Right lobe of liver (tissue), 6 donors: ENCODE results near the gene NFATC3. TPM values are rescaled to one million over a fixed set of nuclear protein-coding genes. Genes with fewer than 3 reads are reported as not detected.

Experiments
- ATAC-seq, 4 donors: fragments of 200-7000 bp; cut with Tn5 transposase; one replicate each; pipeline ENCODE4 v1.9.1; 2020; ENCODE audit warnings: mild to moderate bottlenecking in 4 of 4, moderate library complexity in 4 of 4
- DNase-seq, 3 donors: peaks; one replicate each; pipeline ENCODE4 v3.0.0-alpha.2; 2020
- H3K27ac ChIP-seq, 3 donors: fragments of 200-600 bp; one replicate each; pipeline ENCODE4 v1.8.0; 2022
- H3K27me3 ChIP-seq, 2 donors: fragments of 200-600 bp; one replicate each; pipeline ENCODE4 v1.8.0; 2022
- H3K36me3 ChIP-seq, 4 donors: fragments of 200-600 bp; sonication (generic) in 1 of 4; one replicate each; pipeline versions ENCODE4 v1.5.1 to v1.8.0; 2017 to 2022; ENCODE audit warnings: control low read depth in 1 of 4
- H3K4me1 ChIP-seq, 4 donors: fragments of 200-600 bp; sonication (generic) in 1 of 4; one replicate each; pipeline versions ENCODE4 v1.5.1 to v1.8.0; 2017 to 2022; ENCODE audit warnings: control low read depth in 1 of 4
- H3K4me3 ChIP-seq, 3 donors: fragments of 200-600 bp; one replicate each; pipeline ENCODE4 v1.8.0; 2022
- H3K9me3 ChIP-seq, 4 donors: fragments of 200-600 bp; sonication (generic) in 1 of 4; one replicate each; pipeline versions ENCODE4 v1.5.1 to v1.8.0; 2017 to 2022; ENCODE audit warnings: control low read depth in 1 of 4
- CTCF ChIP-seq, 4 donors: fragments of 200-600 bp in 3 of 4; fragments of 450-650 bp in 1 of 4; IDR thresholded peaks; one replicate each; pipeline versions ENCODE4 v1.5.1 to v1.8.0; 2016 to 2022; ENCODE audit warnings: antibody characterized with exemption in 4 of 4, mild to moderate bottlenecking in 2 of 4
- POLR2A ChIP-seq: fragments of 450-650 bp; IDR thresholded peaks from one replicate; pipeline ENCODE4 v1.6.1; 2017; ENCODE audit warnings: antibody characterized with exemption, mild to moderate bottlenecking
- WGBS: methylation state at CpG from one replicate; pipeline ENCODE4 v1.1.6; 2018; ENCODE audit warnings: low coverage, low lambda C conversion rate; ENCODE audit not compliant: insufficient coverage; ENCODE audit errors: missing lambda C conversion rate; 5-methylcytosine and 5-hydroxymethylcytosine counted together
- intact Hi-C, 2 donors: fragments of 100-400 bp; cut with DNase I; formaldehyde crosslinking; loops; one replicate each; pipeline versions ENCODE4 v1.11.2 to v1.14.1; 2022
- total RNA-seq, 6 experiments: library from RNA; depleted of rRNA in 2 of 6; stranded (reverse); fragments of >200 nt in 2 of 6; fragmentation: NEBNext Ultra II Directional in 3 of 6; extraction: Animal tissue kit (Norgen Biotek cat#: 25700) in 3 of 6; gene quantifications; one replicate each; pipeline versions ENCODE4 v1.1.0 to v1.2.4, GENCODE V29; 2016 to 2023
- donor health status: DM: no; HTN: yes; CAD: no.
- donor health status: DM: no; HTN: no; CAD: no.
- donor health status: DM: no; HTN: no; CAD: no.
- donor health status: DM: no; HTN: yes; CAD: no.
- donor health status: DM: no; HTN: yes; CAD: no.

The NFATC3 gene
- total RNA-seq, 6 experiments from 2014 or later = 19.9 to 30.1 (median 25.1) TPM

GRCh38 chr16:68247400-68247799 is 162.2 kb downstream of the NFATC3 start:
- H3K4me3 ChIP-seq = peak overlapping the region in 1 of 3 donors; percentile 94
- peaks cover 0 to 21% (median 0%) of the 10 kb centered on the region in 4 donors for H3K36me3 ChIP-seq
- WGBS = 89% methylated on average over 3 of the region's 4 CpGs
- ATAC-seq (peak in 3 of 4 donors; percentile 3 to 9 (median 6)), DNase-seq (no peak)
- no peaks in the 10 kb centered on the region for H3K27me3 ChIP-seq
- intact Hi-C loops = no loop called here
- no peak for TF ChIP-seq POLR2A
- TF ChIP-seq CTCF (IDR thresholded peaks at IDR 0.05) = no peak
- no peaks in the 10 kb centered on the region for H3K9me3 ChIP-seq
- peaks cover 0 to 41% (median 6%) of the 10 kb centered on the region in 4 donors for H3K4me1 ChIP-seq
- H3K27ac ChIP-seq = peak overlapping the region in 2 of 3 donors; percentile 13 to 43

- ATAC-seq (peak; percentile 43 to 68 (median 57)), DNase-seq (peak in 2 of 3 donors; percentile 83 to 85)
- TF ChIP-seq CTCF (IDR thresholded peaks at IDR 0.05) (no peak), POLR2A (no peak)
- Histone ChIP-seq H3K27me3 (no peaks in the 10 kb centered on the region), H3K27ac (peak overlapping the region in 2 of 3 donors; percentile 13 to 43), H3K36me3 (peaks cover 0 to 26% (median 0%) of the 10 kb centered on the region in 4 donors), H3K4me1 (peaks cover 0 to 41% (median 6%) of the 10 kb centered on the region in 4 donors), H3K4me3 (no peak overlapping the region), H3K9me3 (no peaks in the 10 kb centered on the region)
- intact Hi-C loops = no loop called here
- WGBS = 20% methylated on average over 1 of the region's 4 CpGs
These were observed 162.8 kb downstream of the NFATC3 start for GRCh38 chr16:68247932-68248331.

- Histone ChIP-seq H3K9me3 (no peaks in the 10 kb centered on the region), H3K27ac (no peak overlapping the region), H3K4me1 (peaks cover 0 to 37% (median 6%) of the 10 kb centered on the region in 4 donors), H3K27me3 (no peaks in the 10 kb centered on the region), H3K4me3 (no peak overlapping the region), H3K36me3 (peaks cover 0 to 35% (median 0%) of the 10 kb centered on the region in 4 donors)
- WGBS = 59% methylated on average over 4 of the region's 4 CpGs
- TF ChIP-seq POLR2A (no peak), CTCF (IDR thresholded peaks at IDR 0.05) (no peak)
- intact Hi-C loops = no loop called here
- DNase-seq (peak in 1 of 3 donors; percentile 38), ATAC-seq (no peak)
These were observed 164.2 kb downstream of the NFATC3 start for GRCh38 chr16:68249371-68249770.

GRCh38 chr16:68250951-68251350 is 165.8 kb downstream of the NFATC3 start:
- Histone ChIP-seq H3K27me3 (no peaks in the 10 kb centered on the region), H3K4me1 (peaks cover 0 to 30% (median 6%) of the 10 kb centered on the region in 4 donors), H3K4me3 (no peak overlapping the region), H3K27ac (no peak overlapping the region), H3K36me3 (peaks cover 0 to 49% (median 0%) of the 10 kb centered on the region in 4 donors), H3K9me3 (no peaks in the 10 kb centered on the region)
- WGBS = 75% methylated on average over 4 of the region's 6 CpGs
- DNase-seq (no peak), ATAC-seq (no peak)
- intact Hi-C loops = no loop called here
- TF ChIP-seq POLR2A (no peak), CTCF (IDR thresholded peaks at IDR 0.05) (no peak)

GRCh38 chr16:68251832-68252231 is 166.7 kb downstream of the NFATC3 start:
- H3K27ac ChIP-seq = no peak overlapping the region
- no peak overlapping the region for H3K4me3 ChIP-seq
- WGBS = 58% methylated on average over 4 of the region's 5 CpGs
- TF ChIP-seq CTCF (IDR thresholded peaks at IDR 0.05) (no peak), POLR2A (no peak)
- ATAC-seq (no peak), DNase-seq (no peak)
- H3K4me1 ChIP-seq = peaks cover 0 to 21% (median 6%) of the 10 kb centered on the region in 4 donors
- H3K27me3 ChIP-seq = no peaks in the 10 kb centered on the region
- no peaks in the 10 kb centered on the region for H3K9me3 ChIP-seq
- intact Hi-C loops = no loop called here
- peaks cover 0 to 55% (median 0%) of the 10 kb centered on the region in 4 donors for H3K36me3 ChIP-seq
